GM12878 (cell line): ENCODE measurements around the gene PLOD3. TPM values are rescaled to one million over a fixed set of nuclear protein-coding genes. Genes with fewer than 3 reads are reported as not detected.

Experiments used
- ATAC-seq: fragments of 200-7000 bp; cut with Tn5 transposase; 3 replicates; pipeline ENCODE4 v1.9.1; 2020; ENCODE audit warnings: mild to moderate bottlenecking, moderate library complexity
- BruUV-seq: library from RNA; stranded (reverse); fragments of 400-500 nt; replicated peaks from 2 replicates; lab custom pipeline; 2021; lab: Mats Ljungman, UMichigan
- CTCF ChIA-PET: fragments of 300-600 bp; sonication (Branson Sonifier 250); formaldehyde crosslinking; extraction: SDS; loops from one replicate; lab custom pipeline; 2021; ENCODE audit warnings: inconsistent platforms; lab: Yijun Ruan, JAX
- POLR2A ChIA-PET: fragments of 350-600 bp; formaldehyde crosslinking; extraction: SDS; loops from one replicate; lab custom pipeline; 2021; ENCODE audit warnings: inconsistent platforms; lab: Charles Lee
- RAD21 ChIA-PET: fragments of 300-600 bp; sonication (Branson Sonifier 250); formaldehyde crosslinking; loops from one replicate; lab custom pipeline; 2023; ENCODE audit warnings: antibody characterized with exemption; ENCODE audit not compliant: unreplicated experiment; lab: Charles Lee
- SMC1A ChIA-PET: fragments of 300-600 bp; sonication (Branson Sonifier 250); formaldehyde crosslinking; loops from one replicate; lab custom pipeline; 2023; ENCODE audit not compliant: unreplicated experiment, uncharacterized antibody; lab: Charles Lee
- DNase-seq: peaks from one replicate; pipeline ENCODE4 v3.0.0-alpha.2; 2011; ENCODE audit warnings: low read depth, low spot score
- FAIRE-seq: peaks from 3 replicates; lab custom pipeline; 2011; peaks lifted over from hg19 to GRCh38; lab: Jason Lieb, UNC
- H2AFZ ChIP-seq: 2 replicates; pipeline ENCODE4 v1.6.0; 2011; ENCODE audit warnings: low read depth, low read length, control low read depth; ENCODE audit not compliant: control insufficient read depth
- H3K27ac ChIP-seq: 2 replicates; pipeline ENCODE4 v1.5.1; 2011; ENCODE audit warnings: control low read depth; ENCODE audit not compliant: control insufficient read depth, insufficient read depth
- H3K27me3 ChIP-seq, 2 experiments: replicated peaks in 1 of 2; 2 replicates each; pipeline versions ENCODE4 v1.6.0 to v1.6.1; 2011; ENCODE audit warnings: low read length in 1 of 2; ENCODE audit not compliant: control insufficient read depth in 2 of 2, insufficient read depth in 2 of 2
- H3K36me3 ChIP-seq, 2 experiments: 2 replicates each; pipeline ENCODE4 v1.5.1; 2011; ENCODE audit warnings: low read length in 1 of 2; ENCODE audit not compliant: control insufficient read depth in 2 of 2, insufficient read depth in 2 of 2
- H3K4me1 ChIP-seq: 2 replicates; pipeline ENCODE4 v1.6.1; 2011; ENCODE audit warnings: mild to moderate bottlenecking, low read length, moderate library complexity, mixed read lengths; ENCODE audit not compliant: control insufficient read depth, insufficient read depth
- H3K4me2 ChIP-seq: 2 replicates; pipeline ENCODE4 v1.6.0; 2011; ENCODE audit warnings: control low read depth; ENCODE audit not compliant: control insufficient read depth, insufficient read depth
- H3K4me3 ChIP-seq: fragments of 200-600 bp; sonication (generic); 2 replicates; pipeline ENCODE4 v1.5.1; 2016
- H3K79me2 ChIP-seq: 2 replicates; pipeline ENCODE4 v1.6.0; 2011; ENCODE audit warnings: low read length; ENCODE audit not compliant: control insufficient read depth, insufficient read depth
- H3K9ac ChIP-seq: 2 replicates; pipeline ENCODE4 v1.8.0; 2011; ENCODE audit warnings: low read length, control low read depth, mixed read lengths; ENCODE audit not compliant: control insufficient read depth, insufficient read depth
- H3K9me3 ChIP-seq: replicated peaks from 3 replicates; pipeline ENCODE4 v1.5.1; 2011; ENCODE audit warnings: mild to moderate bottlenecking, low read length; ENCODE audit not compliant: control insufficient read depth, insufficient read depth
- H4K20me1 ChIP-seq: 2 replicates; pipeline ENCODE4 v1.6.0; 2011; ENCODE audit not compliant: control insufficient read depth, insufficient read depth
- BACH1 ChIP-seq: fragments of 450-650 bp; IDR thresholded peaks from 2 replicates; pipeline ENCODE4 v1.6.1; 2017; ENCODE audit warnings: mild to moderate bottlenecking, borderline replicate concordance
- BCLAF1 ChIP-seq: fragments of 450-650 bp; IDR thresholded peaks from 2 replicates; pipeline ENCODE4 v1.6.1; 2017; ENCODE audit warnings: antibody characterized with exemption, mild to moderate bottlenecking, moderate library complexity
- JUNB ChIP-seq: IDR thresholded peaks from 2 replicates; pipeline ENCODE4 v1.6.1; 2016; ENCODE audit warnings: antibody characterized with exemption, mild to moderate bottlenecking
- NFXL1 ChIP-seq: fragments of 450-650 bp; IDR thresholded peaks from 2 replicates; pipeline ENCODE4 v1.6.1; 2017; ENCODE audit warnings: antibody characterized with exemption, mild to moderate bottlenecking, borderline replicate concordance
- NR2F1 ChIP-seq: fragments of 450-650 bp; conservative IDR thresholded peaks from 2 replicates; pipeline ENCODE4 v1.6.1; 2017; ENCODE audit warnings: mild to moderate bottlenecking
- PAX8 ChIP-seq: fragments of 450-650 bp; IDR thresholded peaks from 2 replicates; pipeline ENCODE4 v1.6.1; 2017; ENCODE audit warnings: mild to moderate bottlenecking, moderate library complexity
- PKNOX1 ChIP-seq: fragments of 450-650 bp; IDR thresholded peaks from 2 replicates; pipeline ENCODE4 v1.6.1; 2016; ENCODE audit warnings: mild to moderate bottlenecking
- TCF12 ChIP-seq: IDR thresholded peaks from 2 replicates; pipeline ENCODE4 v1.6.1; 2011; ENCODE audit warnings: low read depth, mild to moderate bottlenecking, low read length
- WGBS: methylation state at CpG from one replicate; pipeline ENCODE4 v1.1.6; 2016; ENCODE audit warnings: low lambda C conversion rate; ENCODE audit not compliant: insufficient replicate concordance, insufficient coverage; ENCODE audit errors: missing lambda C conversion rate; 5-methylcytosine and 5-hydroxymethylcytosine counted together
- in situ Hi-C: fragments of 300-500 bp; cut with MboI; formaldehyde crosslinking; loops from 9 replicates; pipeline ENCODE4 v1.14.3; 2018; ENCODE audit warnings: mixed read lengths
- intact Hi-C: fragments of 100-400 bp; cut with micrococcal nuclease; formaldehyde crosslinking; loops from one replicate; pipeline ENCODE4 v1.14.2; 2022; ENCODE audit not compliant: unreplicated experiment
- polyA plus RNA-seq, 11 experiments: library from polyadenylated mRNA; depleted of rRNA in 4 of 11; unstranded in 6 of 11; stranded (reverse) in 5 of 11; fragments of >200 nt; fragmentation: Nextera tagmentation in 4 of 11; fragmentation: Illumina TruSeq in 1 of 11; extraction: Ambion mirVana in 4 of 11; extraction: Trizol in 1 of 11; gene quantifications; 1 replicate in 1 of 11; 2 replicates in 10 of 11; pipeline versions ENCODE4 v1.2.1 to v1.2.3, GENCODE V29; 2011 to 2016; ENCODE audit warnings: inconsistent platforms in 2 of 11, missing spikeins in 2 of 11, low read depth in 1 of 11
- total RNA-seq, 4 experiments: library from RNA; depleted of rRNA in 3 of 4; stranded (reverse); fragments of >200 nt in 3 of 4; fragmentation: Illumina TruSeq in 1 of 4; extraction: Trizol in 1 of 4; gene quantifications; 2 replicates each; pipeline versions ENCODE4 v1.2.1 to v1.2.3, GENCODE V29; 2013 to 2021

Gene PLOD3
- total and polyA plus RNA-seq, 10 of the 15 experiments (the other 5 are each of a cell fraction or from before 2014, with no cell fraction given): 0.53 to 27.8 (median 15.1) TPM

- ChIA-PET RAD21 (interaction anchor here (0.6 to 1.9 kb wide), 2 partner anchors 82 to 1260 kb away, joined by 3 to 5 read pairs; no protein-coding TSS in a partner anchor), CTCF (interaction anchor here (0.8 to 1.3 kb wide), 4 partner anchors 9 to 122 kb away, joined by 3 to 7 read pairs (median 3); no protein-coding TSS in a partner anchor), POLR2A (interaction anchor here (0.6 kb wide), 1 partner anchor 120 kb away, joined by 4 read pairs; the partner anchor contains the start of gene IFT22), SMC1A (interaction anchor here (0.6 to 1.2 kb wide), 4 partner anchors 17 to 82 kb away, joined by 3 to 4 read pairs (median 4); partner anchors contain the start of genes PLOD3 and ZNHIT1)
- H3K4me3 ChIP-seq: no peak within 1 kb of the TSS
- H3K27ac ChIP-seq: no peak within 1 kb of the TSS
- intact Hi-C loops: no loop called here
- BruUV-seq: no TSS peak
- H2AFZ ChIP-seq: no peak within 1 kb of the TSS
- no peak within 1 kb of the TSS for H3K4me2 ChIP-seq
- no peak for TF ChIP-seq TCF12
- TF ChIP-seq NFXL1: no peak
- TF ChIP-seq BCLAF1: no peak
- no peak for TF ChIP-seq PAX8
- TF ChIP-seq BACH1: no peak
- TF ChIP-seq PKNOX1: peak; percentile 67
- no peak for TF ChIP-seq JUNB
- TF ChIP-seq NR2F1: 0 out of 2 replicates have a peak, but pooled peaks have one; percentile 16
- no peak within 1 kb of the TSS for H3K9ac ChIP-seq
- no peaks in the 10 kb centered on the region for H3K36me3 ChIP-seq
- H3K79me2 ChIP-seq: no peaks in the 10 kb centered on the region
- in situ Hi-C loops: no loop called here
- no peaks in the 10 kb centered on the region for H3K9me3 ChIP-seq
- peaks cover 0 to 9% of the 10 kb centered on the region in 2 experiments; a peak in 2 of 4 replicates for H3K27me3 ChIP-seq
- WGBS: 27% methylated on average over 20 of the region's 21 CpGs
- FAIRE-seq: no peak
- no peaks in the 10 kb centered on the region for H4K20me1 ChIP-seq
- peak; percentile 55 for ATAC-seq
- DNase-seq: no peak
- no peaks in the 10 kb centered on the region; the same call in 1 of the 2 replicates for H3K4me1 ChIP-seq
These were observed 16.4 kb downstream of the PLOD3 start, which contains the start of gene MOGAT3 for GRCh38 chr7:101200862-101201599. Gene MOGAT3, minus strand, starts transcription at chr7:101201036. Its CDS starts 182 bp downstream, at chr7:101200854.
